Astrocyte of the spinal cord (primary cell): ENCODE results near the gene CREB5.

Experiments
- DNase-seq: peaks from one replicate; pipeline ENCODE4 v3.0.0; 2011; ENCODE audit warnings: low read depth, low spot score
- H3K4me3 ChIP-seq: 2 replicates; pipeline ENCODE4 v1.5.1; 2011; ENCODE audit warnings: low read depth, mild to moderate bottlenecking, low read length, moderate library complexity
- in situ Hi-C: cut with HindIII; loops from 2 replicates; pipeline ENCODE4 v1.10.0; 2017; ENCODE audit warnings: low sequenced_read_pairs
- TF ChIP-seq, protein P1 (sequence below): IDR thresholded peaks from 2 replicates; pipeline ENCODE4 v1.5.1; 2012; ENCODE audit warnings: low read depth, mild to moderate bottlenecking, low read length, inconsistent platforms

The CREB5 gene

DNA sequence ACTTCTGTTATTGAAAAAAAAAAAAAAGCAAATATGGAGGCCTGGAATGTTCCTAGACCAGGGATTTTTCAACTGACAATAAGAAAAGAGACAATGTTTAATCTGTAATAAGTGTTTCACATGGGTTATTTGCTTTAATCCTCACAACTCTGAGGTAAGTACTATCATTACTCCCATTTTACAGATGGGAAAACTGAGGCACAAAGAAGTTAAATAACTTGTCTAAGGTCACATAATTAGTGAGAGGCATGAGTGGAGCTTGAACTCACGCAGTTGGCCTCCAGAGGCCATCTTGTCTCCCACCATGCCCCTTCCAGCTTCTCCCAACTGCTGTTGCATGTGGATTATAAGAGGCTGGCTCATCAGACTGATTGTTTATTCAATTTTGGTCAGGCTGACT lies 36.6 kb upstream of the CREB5 start:
- no peak for DNase-seq
- in situ Hi-C loops: no loop called here
- no peak overlapping the region for H3K4me3 ChIP-seq
- TF ChIP-seq, protein P1, sequence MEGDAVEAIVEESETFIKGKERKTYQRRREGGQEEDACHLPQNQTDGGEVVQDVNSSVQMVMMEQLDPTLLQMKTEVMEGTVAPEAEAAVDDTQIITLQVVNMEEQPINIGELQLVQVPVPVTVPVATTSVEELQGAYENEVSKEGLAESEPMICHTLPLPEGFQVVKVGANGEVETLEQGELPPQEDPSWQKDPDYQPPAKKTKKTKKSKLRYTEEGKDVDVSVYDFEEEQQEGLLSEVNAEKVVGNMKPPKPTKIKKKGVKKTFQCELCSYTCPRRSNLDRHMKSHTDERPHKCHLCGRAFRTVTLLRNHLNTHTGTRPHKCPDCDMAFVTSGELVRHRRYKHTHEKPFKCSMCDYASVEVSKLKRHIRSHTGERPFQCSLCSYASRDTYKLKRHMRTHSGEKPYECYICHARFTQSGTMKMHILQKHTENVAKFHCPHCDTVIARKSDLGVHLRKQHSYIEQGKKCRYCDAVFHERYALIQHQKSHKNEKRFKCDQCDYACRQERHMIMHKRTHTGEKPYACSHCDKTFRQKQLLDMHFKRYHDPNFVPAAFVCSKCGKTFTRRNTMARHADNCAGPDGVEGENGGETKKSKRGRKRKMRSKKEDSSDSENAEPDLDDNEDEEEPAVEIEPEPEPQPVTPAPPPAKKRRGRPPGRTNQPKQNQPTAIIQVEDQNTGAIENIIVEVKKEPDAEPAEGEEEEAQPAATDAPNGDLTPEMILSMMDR: no peak

- no peak overlapping the region for H3K4me3 ChIP-seq
- TF ChIP-seq, protein P1: no peak
- in situ Hi-C loops: no loop called here
- DNase-seq: no peak
These were observed 35.7 kb upstream of the CREB5 start for GRCh38 chr7:28376634-28377033.

GRCh38 chr7:28378574-28379149 lies 33.7 kb upstream of the CREB5 start:
- H3K4me3 ChIP-seq: no peak overlapping the region
- in situ Hi-C loops: no loop called here
- DNase-seq: no peak
- TF ChIP-seq, protein P1: no peak

DNA sequence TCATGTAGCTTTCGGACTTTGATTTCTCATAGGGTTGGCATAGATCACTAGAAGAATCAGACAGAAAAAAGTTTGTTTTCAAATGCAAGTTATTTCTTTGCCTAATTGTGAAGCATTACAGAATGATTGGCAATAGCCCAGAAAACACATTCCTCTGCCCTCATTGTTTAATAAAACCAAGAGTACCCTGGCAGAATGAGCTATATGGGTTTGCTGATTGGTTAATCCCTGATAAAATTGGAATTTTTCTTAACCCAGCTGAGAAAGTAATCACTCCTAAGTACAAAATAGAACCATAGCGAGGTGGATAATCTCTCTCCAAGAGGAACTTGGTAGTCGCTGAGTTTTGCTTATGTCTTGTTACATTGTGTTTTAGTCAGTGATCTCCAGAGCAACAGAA lies 30.9 kb upstream of the CREB5 start:
- TF ChIP-seq, protein P1: no peak

GRCh38 chr7:28382144-28382543 lies 30.2 kb upstream of the CREB5 start:
- H3K4me3 ChIP-seq: no peak overlapping the region
- no peak for DNase-seq
- in situ Hi-C loops: no loop called here
- TF ChIP-seq, protein P1: no peak

More for the DNA sequence above, 30.9 kb upstream of the CREB5 start:
- in situ Hi-C loops: no loop called here
- H3K4me3 ChIP-seq: no peak overlapping the region
- DNase-seq: no peak

DNA sequence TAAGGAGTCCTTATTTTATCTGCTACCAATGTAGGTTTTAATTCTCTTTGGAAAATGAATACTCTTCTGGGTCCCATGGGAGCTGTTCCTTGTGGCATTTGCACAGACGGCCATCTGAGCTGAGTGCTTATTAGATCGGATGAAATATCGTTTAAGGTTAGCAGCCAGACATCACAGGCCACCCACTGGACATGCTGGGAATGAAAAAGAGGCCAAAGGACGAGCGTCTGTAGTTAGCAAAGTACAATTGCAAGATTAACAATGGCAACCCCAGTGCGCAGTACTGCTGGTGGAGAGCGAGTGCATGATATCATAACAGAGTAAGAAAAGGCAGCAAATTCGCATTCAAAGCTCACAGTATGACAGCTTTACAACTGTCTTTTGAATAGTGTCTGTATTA lies 28.3 kb upstream of the CREB5 start:
- H3K4me3 ChIP-seq: no peak overlapping the region
- no peak for DNase-seq
- TF ChIP-seq, protein P1: no peak
- in situ Hi-C loops: no loop called here
